GM12892 (cell line): Measurements from ENCODE around the gene SLC35F6.
"Not testable (repeated sequence)": the region's sequence is repeated elsewhere in the genome, so short reads cannot be mapped to it uniquely, and the experiment has no call there.

ENCODE experiments used
- POLR2A ChIP-seq: IDR thresholded peaks from 2 replicates; pipeline ENCODE4 v1.6.1; 2011; ENCODE audit warnings: low read depth, low read length, control low read depth
- POLR2AphosphoS5 ChIP-seq: IDR thresholded peaks from 2 replicates; pipeline ENCODE4 v1.6.1; 2011; ENCODE audit warnings: low read depth, low read length, control low read depth
- TAF1 ChIP-seq: IDR thresholded peaks from 2 replicates; pipeline ENCODE4 v1.6.1; 2011; ENCODE audit warnings: low read depth, mild to moderate bottlenecking, control low read depth, low read length, borderline replicate concordance

- TF ChIP-seq POLR2A, TAF1, POLR2AphosphoS5: not testable (repeated sequence)
Observed at GRCh38 chr2:26760991-26761390, 3.1 kb upstream of the SLC35F6 start.
